ENCODE measurements around the gene CRYGS. TPM values are rescaled to one million over a fixed set of nuclear protein-coding genes. Genes with fewer than 3 reads are reported as not detected.

The CRYGS gene
- total and polyA plus RNA-seq, 2 experiments from 2014 or later: 2.0 to 2.9 TPM

- Histone ChIP-seq H3K4me3 (no peak overlapping the region), H3K36me3 (ENCODE audit: insufficient read depth) (no peaks in the 10 kb centered on the region), H3K27ac (ENCODE audit: low read depth) (no peak overlapping the region), H3K4me1 (ENCODE audit: insufficient read depth) (0 out of 2 replicates have a peak, but pooled peaks cover 3% of the 10 kb centered on the region), H4K20me1 (replicated peaks; ENCODE audit: insufficient read depth) (no peaks in the 10 kb centered on the region), H3K79me2 (replicated peaks; ENCODE audit: insufficient read depth) (no peaks in the 10 kb centered on the region), H3K4me2 (no peak overlapping the region), H3K9me2 (ENCODE audit: insufficient read depth) (no peaks in the 10 kb centered on the region), H3K27me3 (ENCODE audit: insufficient read depth) (no peaks in the 10 kb centered on the region), H2AFZ (no peak overlapping the region), H3F3A (replicated peaks; ENCODE audit: low read depth) (no peaks in the 10 kb centered on the region)
- H3K9me3 Mint-ChIP-seq: no peaks in the 10 kb centered on the region
- ATAC-seq (no peak), DNase-seq (ENCODE audit: low spot score) (no peak)
- H3K27ac Mint-ChIP-seq: 0 out of 2 replicates have a peak overlapping the region, but pooled peaks have one; percentile 16
- TF ChIP-seq EZH2 (IDR thresholded peaks at IDR 0.05; ENCODE audit: low read depth, unreplicated experiment) (no peak), EZH2phosphoT487 (IDR thresholded peaks at IDR 0.05; ENCODE audit: unreplicated experiment) (no peak), NANOG (IDR thresholded peaks at IDR 0.05; ENCODE audit: borderline replicate concordance) (no peak), REST (IDR thresholded peaks at IDR 0.05; ENCODE audit: unreplicated experiment) (no peak), ZNF331 (CRISPR knock-in tag; IDR thresholded peaks at IDR 0.05; ENCODE audit: low read depth) (no peak), STAT1 (IDR thresholded peaks at IDR 0.05; ENCODE audit: unreplicated experiment) (no peak), ETS1 (IDR thresholded peaks at IDR 0.05) (no peak), ZNF114 (CRISPR knock-in tag; IDR thresholded peaks at IDR 0.05) (no peak), CREB1 (CRISPR knock-in tag; IDR thresholded peaks at IDR 0.05; ENCODE audit: low read depth) (no peak)
- TF ChIP-seq, protein P1, sequence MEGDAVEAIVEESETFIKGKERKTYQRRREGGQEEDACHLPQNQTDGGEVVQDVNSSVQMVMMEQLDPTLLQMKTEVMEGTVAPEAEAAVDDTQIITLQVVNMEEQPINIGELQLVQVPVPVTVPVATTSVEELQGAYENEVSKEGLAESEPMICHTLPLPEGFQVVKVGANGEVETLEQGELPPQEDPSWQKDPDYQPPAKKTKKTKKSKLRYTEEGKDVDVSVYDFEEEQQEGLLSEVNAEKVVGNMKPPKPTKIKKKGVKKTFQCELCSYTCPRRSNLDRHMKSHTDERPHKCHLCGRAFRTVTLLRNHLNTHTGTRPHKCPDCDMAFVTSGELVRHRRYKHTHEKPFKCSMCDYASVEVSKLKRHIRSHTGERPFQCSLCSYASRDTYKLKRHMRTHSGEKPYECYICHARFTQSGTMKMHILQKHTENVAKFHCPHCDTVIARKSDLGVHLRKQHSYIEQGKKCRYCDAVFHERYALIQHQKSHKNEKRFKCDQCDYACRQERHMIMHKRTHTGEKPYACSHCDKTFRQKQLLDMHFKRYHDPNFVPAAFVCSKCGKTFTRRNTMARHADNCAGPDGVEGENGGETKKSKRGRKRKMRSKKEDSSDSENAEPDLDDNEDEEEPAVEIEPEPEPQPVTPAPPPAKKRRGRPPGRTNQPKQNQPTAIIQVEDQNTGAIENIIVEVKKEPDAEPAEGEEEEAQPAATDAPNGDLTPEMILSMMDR (conservative IDR thresholded peaks at IDR 0.05; ENCODE audit: low read depth in 2 of 2): no peak
- H3K36me3 Mint-ChIP-seq (ENCODE audit: low read depth): no peaks in the 10 kb centered on the region
- H3K4me3 Mint-ChIP-seq: no peak overlapping the region
- H3K27me3 Mint-ChIP-seq (ENCODE audit: insufficient read depth, low read depth, poor library complexity): peaks cover 8% of the 10 kb centered on the region
- H3K4me1 Mint-ChIP-seq: peaks cover 13% of the 10 kb centered on the region; the same call in 2 of the 3 replicates
Measured at GRCh38 chr3:186489507-186489906, 54.7 kb downstream of the CRYGS start.

Other genes with a start within 250 kb of the CRYGS start
- gene DGKG, start 182.1 kb downstream of the CRYGS start, total RNA-seq (2014; rRNA removed; shearing (Covaris generic)): 0.14 TPM in 1 of 2 replicates, not detected in the other
- 0.17 and 0.31 TPM in 2 replicates for gene DGKG, start 182.1 kb downstream of the CRYGS start, polyA plus RNA-seq (2016; fragmentation: Nextera tagmentation; extraction: Ambion mirVana)
- gene TBCCD1, start 23.0 kb upstream of the CRYGS start, total RNA-seq (2014; rRNA removed; shearing (Covaris generic)): 16.7 and 22.6 TPM in 2 replicates
- 5.8 and 7.3 TPM in 2 replicates for gene TBCCD1, start 23.0 kb upstream of the CRYGS start, polyA plus RNA-seq (2016; fragmentation: Nextera tagmentation; extraction: Ambion mirVana)
- gene DNAJB11, start 26.3 kb upstream of the CRYGS start, total RNA-seq (2014; rRNA removed; shearing (Covaris generic)): 72.5 and 72.6 TPM in 2 replicates
- gene DNAJB11, start 26.3 kb upstream of the CRYGS start, polyA plus RNA-seq (2016; fragmentation: Nextera tagmentation; extraction: Ambion mirVana): 66.3 and 85.6 TPM in 2 replicates
- 0.10 TPM in 1 of 2 replicates, not detected in the other for gene AHSG, start 68.7 kb upstream of the CRYGS start, total RNA-seq (2014; rRNA removed; shearing (Covaris generic))
- 0.18 and 0.21 TPM in 2 replicates for gene AHSG, start 68.7 kb upstream of the CRYGS start, polyA plus RNA-seq (2016; fragmentation: Nextera tagmentation; extraction: Ambion mirVana)
- gene FETUB, start 96.0 kb upstream of the CRYGS start, total RNA-seq (2014; rRNA removed; shearing (Covaris generic)): not detected in 2 replicates
- gene FETUB, start 96.0 kb upstream of the CRYGS start, polyA plus RNA-seq (2016; fragmentation: Nextera tagmentation; extraction: Ambion mirVana): 0.26 TPM in 1 of 2 replicates, not detected in the other
- not detected in 2 replicates for gene HRG, start 121.6 kb upstream of the CRYGS start, total RNA-seq (2014; rRNA removed; shearing (Covaris generic))
- not detected in 2 replicates for gene HRG, start 121.6 kb upstream of the CRYGS start, polyA plus RNA-seq (2016; fragmentation: Nextera tagmentation; extraction: Ambion mirVana)
- 0.49 TPM in 1 of 2 replicates, not detected in the other for gene KNG1, start 173.0 kb upstream of the CRYGS start, total RNA-seq (2014; rRNA removed; shearing (Covaris generic))
- gene KNG1, start 173.0 kb upstream of the CRYGS start, polyA plus RNA-seq (2016; fragmentation: Nextera tagmentation; extraction: Ambion mirVana): 0.09 TPM in 1 of 2 replicates, not detected in the other
- gene EIF4A2, start 239.2 kb upstream of the CRYGS start, total RNA-seq (2014; rRNA removed; shearing (Covaris generic)): 666 and 697 TPM in 2 replicates
- 386 and 433 TPM in 2 replicates for gene EIF4A2, start 239.2 kb upstream of the CRYGS start, polyA plus RNA-seq (2016; fragmentation: Nextera tagmentation; extraction: Ambion mirVana)

Measured in GM23338 (cell line).